Astrocyte (in vitro differentiated cells and primary cell): ENCODE results near the gene UQCRQ. TPM values are rescaled to one million over a fixed set of nuclear protein-coding genes. Genes with fewer than 3 reads are reported as not detected.

Experiments
- DNase-seq: peaks from one replicate; pipeline ENCODE4 v3.0.0-alpha.2; 2010; ENCODE audit warnings: low read depth
- FAIRE-seq: peaks from 2 replicates; lab custom pipeline; 2011; peaks lifted over from hg19 to GRCh38; lab: Jason Lieb, UNC
- H2AFZ ChIP-seq: 2 replicates; pipeline ENCODE4 v1.6.0; 2012; ENCODE audit warnings: low read depth, low read length, inconsistent platforms
- H3K27ac ChIP-seq: 2 replicates; pipeline ENCODE4 v1.5.1; 2011; ENCODE audit warnings: low read depth, low read length, inconsistent platforms
- H3K27me3 ChIP-seq: 2 replicates; pipeline ENCODE4 v1.6.0; 2011; ENCODE audit warnings: low read length, inconsistent platforms; ENCODE audit not compliant: insufficient read depth
- H3K36me3 ChIP-seq: 2 replicates; pipeline ENCODE4 v1.5.1; 2011; ENCODE audit warnings: low read length, inconsistent platforms; ENCODE audit not compliant: insufficient read depth
- H3K4me1 ChIP-seq: 2 replicates; pipeline ENCODE4 v1.5.1; 2011; ENCODE audit warnings: low read length, inconsistent platforms; ENCODE audit not compliant: insufficient read depth
- H3K4me2 ChIP-seq: 2 replicates; pipeline ENCODE4 v1.6.0; 2012; ENCODE audit warnings: low read length, inconsistent platforms
- H3K4me3 ChIP-seq: 2 replicates; pipeline ENCODE4 v1.5.1; 2011; ENCODE audit warnings: low read depth, mild to moderate bottlenecking, low read length, inconsistent platforms; ENCODE audit not compliant: insufficient read depth
- H3K79me2 ChIP-seq: 2 replicates; pipeline ENCODE4 v1.6.0; 2012; ENCODE audit warnings: mild to moderate bottlenecking, low read length, inconsistent platforms; ENCODE audit not compliant: insufficient read depth
- H3K9ac ChIP-seq: 2 replicates; pipeline ENCODE4 v1.6.0; 2012; ENCODE audit warnings: mild to moderate bottlenecking, low read length, inconsistent platforms
- H3K9me3 ChIP-seq: 2 replicates; pipeline ENCODE4 v1.5.1; 2012; ENCODE audit warnings: low read depth, mild to moderate bottlenecking, low read length, inconsistent platforms; ENCODE audit not compliant: insufficient read depth
- H4K20me1 ChIP-seq: 2 replicates; pipeline ENCODE4 v1.6.0; 2012; ENCODE audit warnings: low read length, inconsistent platforms; ENCODE audit not compliant: insufficient read depth
- H3K27ac Mint-ChIP-seq: one replicate; pipeline ENCODE4 v1.8.0; 2021; ENCODE audit warnings: mild to moderate bottlenecking, mixed read lengths; ENCODE audit not compliant: unreplicated experiment
- H3K27me3 Mint-ChIP-seq: one replicate; pipeline ENCODE4 v1.8.0; 2021; ENCODE audit warnings: low read depth, mixed read lengths; ENCODE audit not compliant: unreplicated experiment
- H3K36me3 Mint-ChIP-seq: one replicate; pipeline ENCODE4 v1.8.0; 2021; ENCODE audit warnings: low read depth, mixed read lengths; ENCODE audit not compliant: unreplicated experiment
- H3K4me1 Mint-ChIP-seq: one replicate; pipeline ENCODE4 v1.8.0; 2021; ENCODE audit warnings: low read depth, mixed read lengths; ENCODE audit not compliant: unreplicated experiment
- H3K4me3 Mint-ChIP-seq: one replicate; pipeline ENCODE4 v1.8.0; 2021; ENCODE audit warnings: mild to moderate bottlenecking, moderate library complexity, mixed read lengths; ENCODE audit not compliant: unreplicated experiment
- H3K9me3 Mint-ChIP-seq: one replicate; pipeline ENCODE4 v1.8.0; 2021; ENCODE audit warnings: mild to moderate bottlenecking, mixed read lengths; ENCODE audit not compliant: unreplicated experiment
- CTCF ChIP-seq: IDR thresholded peaks from 2 replicates; pipeline ENCODE4 v1.5.1; 2011; ENCODE audit warnings: low read depth, mild to moderate bottlenecking, inconsistent platforms, low read length, moderate library complexity; ENCODE audit not compliant: insufficient read depth
- EZH2 ChIP-seq: IDR thresholded peaks from 2 replicates; pipeline ENCODE4 v1.6.1; 2012; ENCODE audit warnings: mild to moderate bottlenecking, low read length, inconsistent platforms; ENCODE audit not compliant: insufficient read depth
- total RNA-seq: library from RNA; stranded (reverse); gene quantifications from 2 replicates; pipeline ENCODE4 v1.2.1, GENCODE V29; 2021

UQCRQ gene
- total RNA-seq, 1 donor from 2014 or later, result 382 TPM

DNA sequence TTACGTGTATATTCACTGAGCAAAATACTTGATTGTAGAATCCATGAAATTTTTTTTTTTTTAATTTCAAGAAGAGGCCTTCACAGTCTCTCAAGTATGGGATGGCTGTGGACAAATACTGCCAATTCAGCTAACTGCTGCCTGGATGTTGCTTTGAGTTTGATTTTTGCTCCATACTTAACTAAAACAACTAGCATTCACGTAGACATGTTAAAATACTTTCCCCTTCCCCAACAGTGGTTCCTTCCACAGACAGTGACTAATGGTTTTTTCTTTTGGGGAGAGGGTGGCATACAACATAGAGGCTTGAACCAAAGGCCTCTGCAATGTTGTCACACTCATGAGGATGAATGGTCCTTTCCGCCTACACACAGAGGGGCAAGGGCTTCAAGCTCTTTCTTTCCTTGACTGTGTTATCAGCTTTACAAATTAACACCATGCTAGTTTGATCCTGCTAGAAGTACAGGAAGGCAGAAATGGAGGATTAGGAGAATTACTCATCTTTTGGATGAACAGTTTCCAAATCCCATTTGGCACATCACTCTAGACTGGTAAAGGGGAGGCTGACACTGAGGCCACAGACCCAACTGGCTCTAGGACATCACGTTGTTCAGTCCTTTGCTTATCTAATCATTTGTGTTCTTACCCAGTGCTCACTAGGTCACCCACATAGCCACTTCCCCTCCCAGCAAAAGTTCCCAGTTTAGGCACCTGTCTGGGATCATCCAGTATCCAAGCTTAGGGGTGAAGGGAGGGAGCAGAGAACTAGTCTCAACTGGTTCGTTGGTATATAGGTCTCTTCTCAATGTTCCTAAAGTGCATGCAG lies 5.2 kb downstream of the UQCRQ start:
- H3K36me3 ChIP-seq, result peaks cover 21% of the 10 kb centered on the region
- TF ChIP-seq EZH2, result no peak
- TF ChIP-seq CTCF, result no peak
- Mint-ChIP-seq H3K4me1 (peaks cover 34% of the 10 kb centered on the region), H3K36me3 (peaks cover 34% of the 10 kb centered on the region), H3K27me3 (no peaks in the 10 kb centered on the region), H3K4me3 (no peak overlapping the region), H3K27ac (peak overlapping the region; percentile 75), H3K9me3 (no peaks in the 10 kb centered on the region)
- peaks cover 16% of the 10 kb centered on the region for H3K79me2 ChIP-seq
- no peak overlapping the region for H3K9ac ChIP-seq
- H3K4me3 ChIP-seq, result no peak overlapping the region
- H3K4me2 ChIP-seq, result no peak overlapping the region
- H3K9me3 ChIP-seq, result no peaks in the 10 kb centered on the region
- FAIRE-seq (no peak), DNase-seq (no peak)
- H3K4me1 ChIP-seq, result peaks cover 6% of the 10 kb centered on the region
- H3K27me3 ChIP-seq, result no peaks in the 10 kb centered on the region
- H3K27ac ChIP-seq, result no peak overlapping the region
- peaks cover 12% of the 10 kb centered on the region for H4K20me1 ChIP-seq
- no peak overlapping the region for H2AFZ ChIP-seq

DNA sequence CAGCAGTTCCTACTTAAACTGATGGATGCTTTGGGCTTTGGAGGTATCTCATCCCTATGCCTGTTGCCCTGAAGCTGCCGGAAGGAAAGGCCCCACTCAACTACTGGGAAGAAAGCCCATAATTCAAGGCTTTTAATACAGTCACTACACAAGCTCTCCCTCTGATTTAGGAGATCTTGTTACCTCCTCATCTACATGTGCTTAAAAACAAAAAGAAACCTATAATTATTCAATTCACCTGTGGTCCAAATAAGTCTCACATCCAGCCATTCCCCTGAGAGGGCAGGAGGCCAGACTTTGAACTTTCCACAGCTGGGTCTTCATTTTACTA lies 6.3 kb downstream of the UQCRQ start:
- DNase-seq, result no peak
- Histone ChIP-seq H3K4me1 (peaks cover 9% of the 10 kb centered on the region), H3K27ac (no peak overlapping the region), H2AFZ (no peak overlapping the region), H3K4me2 (no peak overlapping the region), H3K79me2 (peaks cover 6% of the 10 kb centered on the region), H3K4me3 (no peak overlapping the region), H3K27me3 (no peaks in the 10 kb centered on the region), H3K9me3 (no peaks in the 10 kb centered on the region), H4K20me1 (peaks cover 13% of the 10 kb centered on the region), H3K36me3 (peaks cover 25% of the 10 kb centered on the region), H3K9ac (no peak overlapping the region)
- Mint-ChIP-seq H3K4me3 (no peak overlapping the region), H3K4me1 (peaks cover 34% of the 10 kb centered on the region), H3K27me3 (no peaks in the 10 kb centered on the region), H3K36me3 (peaks cover 35% of the 10 kb centered on the region), H3K27ac (peak overlapping the region; percentile 76), H3K9me3 (no peaks in the 10 kb centered on the region)
- no peak for TF ChIP-seq CTCF
- no peak for TF ChIP-seq EZH2
- FAIRE-seq, result no peak
